T47D (cell line): Measurements from ENCODE around the gene GRIN3B.

Experiments
- DNase-seq, 2 experiments: peaks; one replicate each; pipeline versions ENCODE4 v3.0.0 to v3.0.0-alpha.2; 2011 to 2012; ENCODE audit warnings: low read depth in 1 of 2, low spot score in 1 of 2
- JUND ChIP-seq: IDR thresholded peaks from 2 replicates; pipeline ENCODE4 v1.6.1; 2012; ENCODE audit warnings: low read depth
- in situ Hi-C: cut with HindIII; loops from 2 replicates; pipeline ENCODE4 v1.10.0; 2016; ENCODE audit warnings: low sequenced_read_pairs, low pct_unique_long_range_greater_than_20kb

Gene GRIN3B

GRCh38 chr19:972281-972680 is 27.9 kb upstream of the GRIN3B start:
- TF ChIP-seq JUND = no peak
- in situ Hi-C loops = no loop called here
- DNase-seq = no peak

DNA sequence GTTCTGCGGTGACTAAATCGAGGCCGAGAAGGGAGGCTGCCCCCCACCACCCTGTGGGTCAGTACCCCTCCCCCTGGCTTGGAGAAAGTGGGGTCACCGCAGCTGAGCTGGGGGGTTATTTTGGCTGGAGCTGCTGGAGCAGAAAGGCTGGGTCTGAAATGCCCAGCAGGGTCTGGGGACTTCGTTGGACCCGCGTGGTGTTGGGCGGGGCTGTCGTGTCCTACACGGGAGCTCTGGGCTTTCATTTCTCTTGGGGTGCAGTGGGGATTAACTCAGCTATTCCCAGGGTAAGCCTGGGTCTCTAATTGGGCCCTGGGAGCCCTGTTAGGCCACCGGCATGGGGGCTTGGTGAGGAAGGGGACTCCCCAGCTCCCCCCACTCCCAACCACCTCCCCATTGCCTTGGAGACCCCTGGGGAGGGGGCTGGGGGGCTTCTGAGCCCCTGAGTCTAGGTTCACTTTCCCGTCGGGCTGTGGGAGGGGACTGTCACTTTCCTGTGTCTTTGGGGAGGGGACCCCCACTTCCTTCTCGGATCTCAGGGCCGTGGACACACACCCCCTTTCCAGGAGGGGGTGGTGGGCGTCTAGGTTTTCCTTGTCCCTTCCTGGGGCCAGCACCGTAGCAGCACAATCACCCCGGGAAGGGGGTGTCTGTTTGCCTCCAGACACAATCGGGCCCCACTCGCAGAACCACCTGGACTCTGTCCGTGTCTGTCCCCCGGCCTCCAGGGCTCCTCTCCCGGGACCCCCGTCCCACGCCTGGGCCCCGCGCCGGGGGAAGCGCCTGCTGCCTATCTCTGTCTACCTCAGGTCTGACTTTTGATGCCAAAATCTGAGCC is 26.3 kb upstream of the GRIN3B start:
- no peak for TF ChIP-seq JUND
- no peak for DNase-seq
- in situ Hi-C loops = no loop called here

DNA sequence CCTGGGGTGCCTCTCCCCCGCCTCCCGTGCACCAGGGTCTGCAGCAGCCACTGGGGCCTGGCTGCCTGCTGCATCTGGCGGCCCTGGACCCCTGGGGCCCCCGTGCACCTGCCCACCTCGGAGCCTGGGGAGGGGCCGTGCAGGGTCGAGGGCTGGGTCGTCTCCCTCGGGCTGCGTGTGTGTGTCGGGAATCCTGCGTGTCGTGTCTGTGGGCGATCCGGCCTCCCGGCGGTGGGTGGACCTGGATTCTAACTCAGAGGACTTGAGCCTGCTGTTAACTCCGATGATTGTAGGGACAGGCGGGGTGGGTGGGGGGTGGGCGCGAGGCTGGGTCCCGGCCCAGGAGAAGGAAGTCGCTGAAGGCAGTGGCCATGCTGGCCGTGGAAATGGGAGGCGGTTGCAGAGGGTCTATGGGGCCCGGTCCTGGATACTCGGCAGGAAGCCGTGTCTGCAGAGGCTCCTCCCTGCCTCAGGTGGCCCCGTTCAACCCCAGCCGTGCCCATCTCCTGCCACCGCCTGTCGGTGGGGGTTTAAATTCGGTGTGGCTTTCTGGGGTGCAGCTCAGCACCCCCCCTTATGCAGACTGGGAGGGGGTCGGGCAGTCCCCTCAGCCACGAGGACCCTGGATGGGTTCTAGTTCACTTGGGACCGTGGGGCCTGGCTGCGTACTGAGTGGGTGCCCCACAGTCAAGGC is 25.5 kb upstream of the GRIN3B start:
- in situ Hi-C loops = no loop called here
- TF ChIP-seq JUND = no peak
- no peak for DNase-seq

DNA sequence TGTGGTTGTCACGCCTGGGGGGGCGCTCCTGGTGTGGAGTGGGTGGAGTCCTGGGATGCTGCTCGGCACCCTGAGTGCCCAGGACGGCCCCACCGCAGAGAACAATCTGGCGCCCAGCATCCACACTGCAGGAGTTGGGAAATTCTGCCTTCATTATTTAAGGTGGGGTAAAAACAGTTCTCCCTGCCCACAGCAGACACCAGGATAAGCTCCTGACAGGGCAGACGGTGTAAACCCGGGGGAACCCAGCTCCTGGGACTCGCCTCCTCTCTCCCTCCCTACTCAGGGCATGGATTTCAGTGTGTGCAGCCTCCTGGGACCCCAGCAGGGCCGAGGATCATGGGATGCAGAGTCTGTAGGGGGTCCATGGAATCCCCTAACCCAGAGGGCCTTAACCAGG is 23.7 kb upstream of the GRIN3B start:
- DNase-seq = no peak
- TF ChIP-seq JUND = no peak
- in situ Hi-C loops = no loop called here

- DNase-seq = no peak
- in situ Hi-C loops = no loop called here
- no peak for TF ChIP-seq JUND
Observed at GRCh38 chr19:977058-977464, 23.2 kb upstream of the GRIN3B start.

DNA sequence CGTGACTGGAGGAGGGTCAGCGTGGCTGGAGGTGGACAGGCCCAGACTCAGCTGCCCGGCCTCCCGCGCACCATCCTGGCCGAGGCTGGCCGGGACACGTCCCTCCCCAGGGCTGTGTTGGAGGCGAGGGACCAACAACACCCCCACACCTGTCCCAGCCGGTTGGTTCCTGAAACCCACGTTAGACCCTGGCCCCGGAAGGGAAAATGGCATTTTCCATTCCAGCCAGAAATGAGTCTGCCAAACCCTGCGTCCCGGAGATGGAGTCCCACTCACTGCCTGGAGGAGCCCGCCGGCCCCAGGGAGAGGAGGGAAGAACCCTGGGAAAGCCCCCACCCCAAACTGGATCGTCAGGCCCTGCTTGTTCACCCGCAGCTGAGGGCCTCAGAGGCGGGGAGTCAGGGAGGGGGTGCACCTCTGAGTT is 20.9 kb upstream of the GRIN3B start:
- in situ Hi-C loops = no loop called here
- TF ChIP-seq JUND = no peak
- no peak for DNase-seq

GRCh38 chr19:980133-980998 is 19.9 kb upstream of the GRIN3B start:
- TF ChIP-seq JUND = no peak
- in situ Hi-C loops = no loop called here
- no peak for DNase-seq

GRCh38 chr19:982567-983170 is 17.6 kb upstream of the GRIN3B start:
- no peak for TF ChIP-seq JUND
- in situ Hi-C loops = no loop called here
- peak; percentile 60 to 89 for DNase-seq

DNA sequence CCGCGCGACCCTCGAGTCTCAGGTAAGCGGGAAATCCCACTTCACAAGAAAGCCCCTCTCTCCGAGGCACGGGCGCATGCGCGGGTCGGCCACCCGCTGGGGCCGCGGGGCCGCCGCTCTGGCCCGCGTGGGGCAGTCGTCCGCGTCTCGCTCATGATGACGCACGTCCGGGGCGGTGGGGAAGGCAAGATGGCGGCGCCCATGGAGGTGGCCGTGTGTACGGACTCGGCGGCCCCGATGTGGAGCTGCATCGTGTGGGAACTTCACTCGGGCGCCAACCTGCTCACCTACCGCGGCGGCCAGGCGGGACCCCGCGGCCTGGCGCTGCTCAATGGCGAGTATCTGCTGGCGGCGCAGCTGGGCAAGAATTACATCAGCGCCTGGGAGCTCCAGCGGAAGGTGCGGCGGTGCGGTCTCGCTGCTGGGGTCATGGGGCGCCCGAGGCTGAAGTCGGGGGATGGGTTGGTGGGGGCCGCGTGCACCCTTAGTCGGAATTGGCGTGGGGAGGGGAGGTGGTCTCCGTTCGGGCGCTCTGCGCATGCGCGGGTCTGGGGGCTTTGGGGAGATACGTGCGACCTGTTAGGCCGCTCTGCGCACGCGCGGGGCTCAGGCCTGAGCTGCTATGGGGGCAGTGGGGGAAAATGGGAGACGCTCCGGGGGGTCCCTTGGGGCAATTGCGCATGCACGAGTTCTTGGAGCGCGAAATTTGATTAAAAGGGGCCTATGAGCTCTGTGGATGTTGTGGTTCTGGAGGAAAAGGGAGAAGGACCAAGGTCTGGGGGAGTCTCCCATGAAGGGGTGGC is 15.9 kb upstream of the GRIN3B start, which contains the start of gene WDR18:
WDR18 (plus strand) TSS at position 181 of the 803 bp plus-strand sequence; CDS start at position 190, 9 bp downstream.
- no peak for TF ChIP-seq JUND
- in situ Hi-C loops = no loop called here
- peak; percentile 86 to 97 for DNase-seq

DNA sequence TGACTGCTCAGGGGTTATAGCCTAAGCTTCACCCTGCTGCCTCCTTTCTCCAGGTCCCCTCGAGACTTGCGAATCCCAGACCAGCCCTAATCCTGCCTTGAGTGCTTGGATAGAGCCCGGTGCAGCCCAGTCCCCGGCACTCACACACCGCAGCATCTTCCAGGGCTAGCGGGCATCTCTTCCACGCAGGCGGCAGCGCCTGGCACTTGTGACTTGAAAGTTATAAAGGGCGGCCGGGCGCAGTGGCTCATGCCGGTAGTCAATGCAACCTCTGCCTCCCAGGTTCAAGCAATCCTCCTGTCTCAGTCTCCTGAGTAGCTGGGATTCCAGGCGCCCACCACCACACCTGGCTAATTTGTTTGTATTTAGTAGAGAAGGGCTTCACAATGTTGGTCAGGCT is 14.1 kb upstream of the GRIN3B start:
- in situ Hi-C loops = no loop called here

GRCh38 chr19:988081-988480 is 12.1 kb upstream of the GRIN3B start:
- no peak for TF ChIP-seq JUND
- no peak for DNase-seq
- in situ Hi-C loops = no loop called here

More for the DNA sequence above, 14.1 kb upstream of the GRIN3B start:
- DNase-seq = no peak
- no peak for TF ChIP-seq JUND
